ENCODE results near the gene PUS1.

PUS1 gene

DNA sequence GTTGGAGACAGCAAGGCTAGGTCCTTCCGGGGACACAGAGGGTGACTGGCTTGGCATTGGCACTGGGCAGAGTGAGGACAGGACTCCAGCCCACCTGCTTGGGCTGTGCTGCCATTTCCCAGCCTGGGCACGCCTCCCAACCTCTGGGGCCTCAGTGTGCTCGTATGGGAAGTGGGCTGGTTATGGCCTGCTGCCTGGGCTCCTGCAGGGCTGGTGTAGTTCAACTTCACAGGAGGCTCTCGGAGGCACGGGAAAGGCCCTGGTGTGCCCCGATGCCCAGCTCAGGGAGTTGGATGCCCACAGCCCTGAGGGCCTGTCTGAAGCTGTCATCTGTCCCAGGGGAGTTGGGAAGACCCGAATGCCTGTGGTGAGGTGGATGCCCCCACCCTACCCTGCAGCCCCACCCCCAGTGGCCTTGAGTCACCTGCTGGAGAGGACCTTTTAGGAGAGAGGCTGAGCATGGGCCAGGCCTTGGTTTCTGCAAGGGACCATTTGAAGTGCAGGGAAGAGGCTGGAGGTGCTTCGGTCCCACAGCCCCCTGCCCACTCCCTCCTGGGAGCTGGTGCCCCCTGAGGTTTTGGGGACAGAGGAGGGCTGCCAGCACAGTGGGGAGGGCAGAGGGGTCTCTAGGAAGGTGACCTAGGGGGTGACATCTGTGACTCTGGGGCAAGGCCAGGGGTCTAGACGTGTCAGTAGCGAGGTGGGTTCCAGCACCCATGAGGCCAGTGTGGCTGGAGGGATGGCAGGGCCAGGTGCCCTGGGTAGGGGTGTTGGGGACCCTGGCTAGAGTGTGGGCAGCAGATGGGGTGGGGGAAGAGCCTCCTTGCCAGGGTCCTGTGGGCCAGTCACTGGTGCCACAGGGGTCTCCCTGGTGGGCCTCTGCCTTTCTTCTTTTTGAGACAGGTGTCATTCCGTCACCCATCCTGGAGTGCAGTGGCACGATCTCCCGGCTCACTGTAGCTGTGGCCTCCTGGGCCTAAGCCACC is 25.5 kb upstream of the PUS1 start:
- no peak for DNase-seq

DNA sequence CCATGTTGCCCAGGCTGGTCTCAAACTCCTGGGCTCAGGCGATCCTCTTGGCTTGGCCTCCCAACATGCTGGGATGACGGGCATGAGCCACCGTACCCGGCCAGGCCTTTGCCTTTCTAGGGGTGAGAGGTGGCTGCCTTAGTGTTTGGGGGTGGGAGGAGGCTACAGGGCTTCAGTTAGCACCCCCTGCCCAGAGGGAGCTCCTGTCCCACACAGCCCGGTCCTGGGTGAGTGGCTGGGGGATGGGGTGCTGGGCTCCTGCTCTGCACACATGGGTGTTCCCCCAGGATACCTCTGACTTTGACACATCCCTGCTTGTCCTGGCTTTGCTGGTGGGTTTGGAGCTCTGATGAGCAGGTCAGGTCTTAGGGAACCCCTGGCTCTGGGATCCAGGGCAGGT is 24.7 kb upstream of the PUS1 start:
- DNase-seq, result no peak

DNA sequence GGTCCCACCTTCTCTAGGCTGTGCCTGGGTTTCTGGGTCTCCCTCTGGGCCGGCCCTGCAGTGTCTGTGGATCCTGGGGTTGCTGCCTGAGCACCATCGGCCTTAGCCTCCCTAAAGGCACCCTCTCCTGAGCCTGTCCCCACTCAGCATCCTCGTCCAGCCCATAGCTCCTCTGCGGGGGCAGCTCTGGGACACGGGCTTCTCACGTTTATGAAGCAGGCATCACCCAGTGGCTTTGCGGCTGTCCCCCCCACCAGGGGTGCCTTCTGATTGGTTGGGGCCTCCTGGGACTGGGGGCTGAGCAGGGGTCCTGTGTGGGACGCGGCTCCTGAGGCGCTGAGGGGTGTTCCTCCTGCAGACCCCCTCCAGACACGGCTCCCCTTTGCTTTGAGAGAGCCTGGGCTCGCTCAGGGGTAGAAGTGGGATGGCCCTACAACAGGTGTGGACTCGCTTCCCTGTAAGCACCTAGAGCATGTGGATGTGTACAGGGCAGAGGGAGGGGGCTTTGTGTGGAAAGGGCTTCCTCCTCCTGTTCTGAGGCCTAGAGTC is 23.9 kb upstream of the PUS1 start:
- DNase-seq, result no peak

DNA sequence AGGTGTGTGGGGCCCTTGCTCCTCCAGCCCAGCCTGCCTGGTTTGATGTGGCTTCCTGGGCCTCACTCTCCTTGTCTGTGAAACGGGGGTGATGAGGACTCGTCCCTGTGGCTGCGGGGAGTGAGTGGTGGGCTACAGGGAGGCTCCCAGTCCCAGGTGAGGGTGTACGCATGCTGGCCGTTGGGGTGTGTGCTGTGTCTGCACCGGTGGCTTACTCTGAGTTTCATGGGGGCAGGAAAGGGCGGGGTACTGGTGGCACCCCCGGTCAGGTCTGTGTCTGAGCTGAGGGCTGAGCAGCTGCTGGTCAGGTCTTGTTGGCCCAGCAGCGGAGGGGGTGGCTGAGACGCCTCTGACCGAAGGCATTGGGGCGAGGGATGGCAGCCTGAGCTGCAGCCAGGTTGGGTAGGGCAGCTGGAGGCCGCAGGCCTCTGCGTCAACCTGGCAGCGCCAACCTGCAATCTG is 23.4 kb upstream of the PUS1 start:
- no peak for DNase-seq

DNA sequence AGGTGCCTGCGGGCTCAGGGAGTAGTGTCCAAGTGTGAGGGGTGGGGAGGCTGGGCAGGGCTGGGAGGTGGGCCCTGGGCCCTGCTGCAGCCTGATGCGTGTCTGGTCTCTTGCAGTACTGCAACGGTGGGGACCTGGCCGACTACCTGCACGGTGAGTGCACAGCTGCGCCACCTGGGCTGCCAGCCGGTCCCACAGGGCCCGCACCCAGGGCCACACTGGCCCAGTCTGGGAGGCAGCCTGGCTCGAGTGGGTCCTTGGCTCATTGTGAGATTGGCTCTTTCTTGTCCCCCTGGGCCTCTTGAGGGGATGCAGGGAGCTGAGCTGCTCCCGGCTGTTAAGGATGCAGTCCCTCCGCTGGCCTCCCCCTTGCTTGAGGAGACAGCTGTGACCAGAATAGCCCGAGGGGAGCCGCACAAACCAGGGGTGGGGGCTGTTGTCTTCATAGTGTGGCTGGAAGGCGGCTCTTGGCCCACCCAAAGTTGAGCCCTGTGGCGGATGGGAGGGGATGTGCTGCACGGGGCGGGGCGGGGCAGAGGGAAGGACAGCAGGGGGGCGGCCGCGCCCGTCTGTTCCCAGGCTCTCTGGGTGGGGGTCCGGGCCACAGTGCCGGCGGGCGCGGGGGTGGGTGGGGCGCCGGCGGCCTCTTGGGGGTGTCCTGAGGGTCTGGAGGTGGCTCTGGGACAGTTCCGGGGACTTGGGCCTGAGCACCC is 21.5 kb upstream of the PUS1 start:
- no peak for DNase-seq

DNA sequence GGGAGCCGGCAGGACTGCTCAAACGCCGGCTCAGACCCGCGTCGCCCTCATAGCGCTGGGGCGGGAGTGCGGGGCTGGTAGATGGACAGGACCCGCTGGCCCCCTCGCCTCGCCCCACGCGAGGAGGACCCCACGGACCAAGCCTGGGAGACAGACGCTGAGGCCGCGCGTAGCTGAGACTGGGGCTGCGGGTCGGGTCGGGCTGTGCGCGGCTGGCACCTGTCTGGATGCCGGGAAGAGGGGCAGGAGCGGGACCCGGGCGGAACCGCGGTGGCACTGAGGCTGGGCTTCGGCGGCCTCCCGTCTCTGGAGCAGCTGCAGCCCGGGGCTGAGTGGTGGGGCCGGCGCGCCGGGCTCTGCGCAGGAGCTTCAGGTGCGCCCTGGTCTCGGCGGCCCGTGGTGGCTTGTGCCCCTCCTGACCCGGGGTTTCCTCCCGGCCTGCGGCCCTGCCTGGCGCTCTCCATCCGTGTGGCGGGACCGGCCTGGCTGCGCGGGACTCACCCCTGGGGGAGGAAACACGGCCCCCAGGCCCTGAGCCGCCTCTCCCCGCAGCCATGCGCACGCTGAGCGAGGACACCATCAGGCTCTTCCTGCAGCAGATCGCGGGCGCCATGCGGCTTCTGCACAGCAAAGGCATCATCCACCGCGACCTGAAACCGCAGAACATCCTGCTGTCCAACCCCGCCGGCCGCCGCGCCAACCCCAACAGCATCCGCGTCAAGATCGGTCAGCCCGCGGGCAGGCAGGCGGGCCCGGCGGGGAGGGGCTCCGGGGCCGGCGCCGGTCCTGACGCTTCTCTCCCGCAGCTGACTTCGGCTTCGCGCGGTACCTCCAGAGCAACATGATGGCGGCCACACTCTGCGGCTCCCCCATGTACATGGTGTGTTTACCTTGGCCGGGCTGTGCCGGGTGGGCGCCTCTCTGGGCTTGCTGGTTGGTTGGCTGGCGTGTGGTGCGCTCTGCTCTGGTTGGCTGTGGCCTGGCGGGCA is 20.7 kb upstream of the PUS1 start:
- DNase-seq, result no peak

DNA sequence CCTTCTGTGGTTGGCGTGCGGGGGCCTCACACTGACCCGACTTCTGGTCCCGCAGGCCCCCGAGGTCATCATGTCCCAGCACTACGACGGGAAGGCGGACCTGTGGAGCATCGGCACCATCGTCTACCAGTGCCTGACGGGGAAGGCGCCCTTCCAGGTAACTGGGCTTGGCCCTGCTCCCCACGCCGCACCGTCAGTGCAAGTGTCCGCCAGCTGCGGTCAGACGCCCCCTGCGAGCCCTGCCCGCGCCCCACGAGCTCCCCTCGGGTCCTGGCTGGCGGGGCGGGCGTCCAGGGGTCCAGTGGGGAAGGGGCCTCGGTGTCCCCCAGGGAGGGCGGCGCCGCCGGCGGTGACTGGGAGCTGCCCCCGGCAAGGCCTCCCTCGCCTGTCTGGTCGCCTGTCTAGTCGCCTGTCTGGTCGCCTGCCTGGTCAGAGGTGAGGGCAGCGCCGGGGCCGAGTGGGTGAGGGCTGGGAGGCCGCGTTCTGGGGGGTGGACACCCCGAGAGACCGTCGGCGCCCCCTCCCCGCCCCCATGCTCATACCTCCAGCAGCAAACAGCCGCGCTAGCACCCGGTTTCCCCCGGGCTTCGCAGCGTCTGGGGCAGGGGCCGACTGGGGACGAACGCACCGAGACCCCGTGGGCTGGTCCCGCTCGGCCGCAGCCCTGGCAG is 19.9 kb upstream of the PUS1 start:
- DNase-seq, result no peak

DNA sequence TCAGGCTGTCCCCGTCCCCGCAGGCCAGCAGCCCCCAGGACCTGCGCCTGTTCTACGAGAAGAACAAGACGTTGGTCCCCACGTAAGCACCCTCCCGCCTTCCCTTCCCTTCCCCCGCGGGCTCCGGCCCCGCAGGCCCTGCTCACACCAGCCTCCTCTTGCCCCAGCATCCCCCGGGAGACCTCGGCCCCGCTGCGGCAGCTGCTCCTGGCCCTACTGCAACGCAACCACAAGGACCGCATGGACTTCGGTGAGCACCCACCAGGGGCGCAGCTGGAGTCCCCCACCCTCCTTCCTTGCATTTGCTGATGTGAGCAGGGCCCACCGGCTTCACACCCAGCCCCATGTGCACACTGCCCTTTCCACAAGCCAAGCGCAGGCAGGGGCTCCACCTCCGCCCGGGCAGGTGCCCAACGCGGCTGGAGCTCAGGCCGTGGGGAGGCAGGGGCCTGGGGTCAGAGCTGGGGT is 19.3 kb upstream of the PUS1 start:
- DNase-seq, result no peak

DNA sequence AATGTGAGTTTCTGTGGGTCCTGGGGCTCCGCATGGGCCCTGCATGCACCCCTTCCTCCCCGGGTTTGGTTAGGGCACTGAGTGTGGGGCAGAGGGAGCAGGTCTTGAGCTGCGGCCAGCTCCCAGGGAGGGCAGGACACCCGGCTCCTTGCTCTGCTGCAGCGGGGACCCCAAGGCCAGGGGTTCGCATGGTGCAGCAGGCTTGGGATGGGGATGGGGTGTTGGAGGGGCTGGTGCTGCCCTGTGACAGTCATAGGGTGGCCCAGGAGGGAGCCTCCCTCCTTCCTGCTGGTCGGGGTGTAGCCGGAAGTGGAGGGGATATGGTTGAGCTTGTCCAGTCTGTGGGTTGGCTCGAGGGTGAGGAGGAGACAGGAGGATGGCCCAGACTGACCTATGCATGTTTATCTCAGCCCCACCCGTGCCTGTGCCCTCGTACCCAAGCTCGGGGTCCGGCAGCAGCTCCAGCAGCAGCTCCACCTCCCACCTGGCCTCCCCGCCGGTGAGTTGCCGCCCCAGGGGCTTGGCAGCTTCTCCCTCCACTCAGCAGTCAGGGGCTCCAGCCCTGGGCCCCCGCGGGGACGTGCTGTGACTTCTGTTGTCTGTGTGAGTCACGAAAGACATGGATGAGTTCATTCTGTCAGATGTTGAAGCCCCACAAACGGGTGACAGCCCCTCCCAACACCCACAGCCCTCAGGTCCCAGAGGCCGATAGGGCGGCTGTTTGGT is 18.6 kb upstream of the PUS1 start:
- no peak for DNase-seq

DNA sequence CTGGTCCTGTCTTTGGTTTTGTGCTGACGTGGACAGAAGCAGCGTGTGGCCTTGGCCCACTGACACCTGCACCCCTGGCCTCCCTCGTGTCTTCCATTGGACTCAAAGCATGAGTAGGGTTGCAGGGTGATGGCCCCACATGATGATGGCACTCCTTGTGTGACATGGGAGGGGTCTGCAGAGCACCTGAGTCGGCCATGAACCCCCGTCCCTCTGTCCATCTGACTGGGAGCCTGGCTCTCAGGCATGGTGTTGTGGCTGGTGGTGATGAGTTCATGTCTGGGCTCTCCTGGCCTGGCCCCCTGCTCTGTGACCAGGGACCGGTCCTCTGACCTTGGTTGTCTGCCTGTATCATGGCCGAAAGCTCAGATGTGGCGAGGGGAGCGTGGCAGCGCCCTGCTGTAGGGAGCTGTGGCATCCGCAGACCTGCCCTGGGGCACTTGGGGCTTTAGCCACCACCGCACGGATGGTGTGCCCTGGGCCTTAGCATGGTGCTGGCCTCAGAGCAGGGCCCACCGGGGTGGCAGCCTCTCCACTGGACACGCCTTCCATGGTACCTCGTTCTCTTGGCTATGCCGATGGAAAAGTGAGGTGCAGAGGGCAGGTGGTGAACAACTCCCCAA is 17.9 kb upstream of the PUS1 start:
- DNase-seq, result no peak

DNA sequence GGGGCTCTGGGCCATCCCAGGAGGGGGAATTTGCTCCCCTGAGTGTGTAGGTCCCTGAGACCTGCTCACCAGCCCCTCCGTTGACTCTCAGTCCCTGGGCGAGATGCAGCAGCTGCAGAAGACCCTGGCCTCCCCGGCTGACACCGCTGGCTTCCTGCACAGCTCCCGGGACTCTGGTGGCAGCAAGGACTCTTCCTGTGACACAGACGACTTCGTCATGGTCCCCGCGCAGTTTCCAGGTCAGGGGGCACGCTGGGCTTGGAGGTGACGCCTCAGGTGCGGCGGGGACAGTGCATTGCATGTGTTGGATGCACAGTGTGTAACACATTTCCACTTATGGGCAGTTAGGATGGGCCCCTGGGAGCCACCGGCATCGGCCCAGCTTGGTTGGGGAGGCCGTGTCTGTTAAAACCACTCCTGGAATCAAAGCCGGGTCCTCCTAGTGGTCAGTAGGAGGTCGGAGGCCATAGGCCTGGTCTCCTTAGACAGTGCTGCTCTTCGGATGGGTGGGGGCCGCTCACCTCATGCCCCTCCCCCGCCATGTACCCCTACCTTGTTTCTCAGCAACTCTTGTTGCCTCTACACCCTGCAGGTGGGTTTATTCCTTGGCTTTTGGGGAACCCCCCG is 17.1 kb upstream of the PUS1 start:
- DNase-seq, result no peak

DNA sequence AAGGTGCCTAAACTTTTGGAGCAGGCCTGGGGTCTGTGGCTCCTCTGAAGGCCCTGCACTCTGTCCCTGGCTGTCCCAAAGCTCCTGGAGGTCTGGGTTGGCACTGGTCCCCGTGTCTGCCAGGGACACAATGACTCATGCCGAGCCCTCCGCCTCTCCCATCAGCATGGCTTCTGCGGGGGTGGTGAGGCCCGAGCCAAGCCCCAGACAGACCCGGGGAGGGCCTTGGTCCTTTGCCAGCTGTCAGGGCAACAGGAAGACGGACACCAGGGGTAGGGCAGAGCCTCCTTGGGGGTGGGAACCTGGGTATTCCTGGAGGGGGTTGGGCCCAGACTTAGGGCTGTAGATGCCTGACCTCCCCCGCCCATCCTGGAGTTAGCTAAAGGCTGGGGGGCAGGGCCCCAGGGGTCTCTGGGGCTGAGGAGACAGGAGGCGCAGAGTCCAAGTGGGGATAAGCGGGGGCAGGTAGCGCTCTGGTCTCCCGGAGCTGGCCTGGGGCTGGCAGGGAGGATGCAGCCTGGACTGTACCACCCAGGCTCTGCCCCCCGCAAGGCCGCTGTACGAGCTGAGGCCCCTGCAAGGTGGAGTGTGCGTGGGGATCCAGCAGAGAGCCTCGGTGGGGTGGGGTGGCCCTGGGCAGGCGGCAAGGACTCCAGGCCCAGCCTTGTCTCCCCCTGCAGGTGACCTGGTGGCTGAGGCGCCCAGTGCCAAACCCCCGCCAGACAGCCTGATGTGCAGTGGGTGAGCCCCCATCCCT is 16.4 kb upstream of the PUS1 start:
- peak; percentile 12 for DNase-seq

DNA sequence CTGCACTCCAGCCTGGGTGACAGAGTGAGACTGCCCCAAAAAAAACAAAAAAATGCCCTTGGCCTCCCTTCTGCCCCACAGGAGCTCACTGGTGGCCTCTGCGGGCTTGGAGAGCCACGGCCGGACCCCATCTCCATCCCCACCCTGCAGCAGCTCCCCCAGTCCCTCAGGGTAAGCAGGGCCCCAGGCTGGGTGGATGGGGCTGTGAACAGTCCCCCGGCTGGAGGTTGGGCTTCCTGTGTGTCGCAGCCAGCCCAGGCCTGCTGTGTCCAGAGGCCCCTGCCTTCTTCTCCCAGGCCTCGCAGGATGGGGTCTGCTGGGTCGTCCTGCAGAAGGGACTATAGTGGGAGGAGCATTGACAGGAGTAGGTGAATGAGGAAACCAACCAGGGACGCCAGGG is 15.4 kb upstream of the PUS1 start:
- DNase-seq, result no peak

DNA sequence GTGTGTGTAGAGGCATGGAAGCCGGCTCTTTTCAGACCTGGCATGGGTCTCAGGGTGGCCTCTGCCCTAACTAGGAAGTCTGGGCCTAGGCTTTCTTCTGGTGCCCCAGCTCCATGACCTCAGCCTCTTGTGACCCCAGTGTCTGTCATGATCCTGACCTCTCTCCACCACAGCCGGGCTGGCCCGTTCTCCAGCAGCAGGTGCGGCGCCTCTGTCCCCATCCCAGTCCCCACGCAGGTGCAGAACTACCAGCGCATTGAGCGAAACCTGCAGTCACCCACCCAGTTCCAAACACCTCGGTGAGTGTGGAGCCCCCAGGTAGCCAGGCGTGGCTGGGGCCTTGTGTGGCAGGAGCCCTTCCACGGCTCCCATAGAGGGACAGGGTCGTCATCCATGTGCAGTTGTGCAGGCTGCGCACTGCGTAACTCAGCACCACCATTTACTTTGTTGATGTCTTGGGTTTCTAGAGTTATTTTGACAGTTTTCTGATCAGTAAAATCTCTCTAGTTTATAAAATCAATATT is 14.8 kb upstream of the PUS1 start:
- DNase-seq, result no peak

DNA sequence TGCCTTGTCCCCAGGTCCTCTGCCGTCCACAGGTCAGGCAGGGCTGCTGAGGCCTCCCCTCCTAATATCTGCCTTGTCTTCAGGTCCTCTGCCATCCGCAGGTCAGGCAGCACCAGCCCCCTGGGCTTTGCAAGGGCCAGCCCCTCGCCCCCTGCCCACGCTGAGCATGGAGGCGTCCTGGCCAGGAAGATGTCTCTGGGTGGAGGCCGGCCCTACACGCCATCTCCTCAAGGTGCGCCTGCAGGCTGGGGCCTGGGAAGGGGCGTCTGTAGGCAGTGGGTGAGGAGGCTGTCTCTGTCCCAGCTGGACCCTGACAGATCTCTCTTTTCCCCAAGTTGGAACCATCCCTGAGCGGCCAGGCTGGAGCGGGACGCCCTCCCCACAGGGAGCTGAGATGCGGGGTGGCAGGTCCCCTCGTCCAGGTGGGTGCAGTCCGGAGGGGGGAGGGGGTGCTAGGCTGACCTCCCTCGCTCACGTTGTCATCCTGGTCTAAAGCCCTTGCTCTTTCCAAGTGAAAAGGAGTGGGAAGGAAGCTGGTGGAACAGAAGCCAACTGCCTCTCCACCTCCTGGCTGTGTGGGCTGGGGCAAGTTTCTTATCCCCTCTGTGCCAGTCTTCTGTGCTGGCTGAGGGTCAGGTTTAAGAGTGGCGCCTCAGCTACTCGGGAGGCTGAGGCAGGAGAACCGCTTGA is 13.9 kb upstream of the PUS1 start:
- no peak for DNase-seq

DNA sequence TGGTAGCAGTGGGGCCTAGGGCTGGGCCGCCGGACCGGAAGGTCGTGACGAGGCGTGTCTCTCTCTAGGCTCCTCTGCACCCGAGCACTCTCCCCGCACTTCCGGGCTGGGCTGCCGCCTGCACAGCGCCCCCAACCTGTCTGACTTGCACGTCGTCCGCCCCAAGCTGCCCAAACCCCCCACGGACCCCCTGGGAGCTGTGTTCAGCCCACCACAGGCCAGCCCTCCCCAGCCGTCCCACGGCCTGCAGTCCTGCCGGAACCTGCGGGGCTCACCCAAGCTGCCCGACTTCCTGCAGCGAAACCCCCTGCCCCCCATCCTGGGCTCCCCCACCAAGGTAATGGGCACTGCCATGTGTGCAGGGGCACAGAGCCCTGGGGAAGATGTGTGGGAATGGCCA is 13.3 kb upstream of the PUS1 start:
- no peak for DNase-seq

DNA sequence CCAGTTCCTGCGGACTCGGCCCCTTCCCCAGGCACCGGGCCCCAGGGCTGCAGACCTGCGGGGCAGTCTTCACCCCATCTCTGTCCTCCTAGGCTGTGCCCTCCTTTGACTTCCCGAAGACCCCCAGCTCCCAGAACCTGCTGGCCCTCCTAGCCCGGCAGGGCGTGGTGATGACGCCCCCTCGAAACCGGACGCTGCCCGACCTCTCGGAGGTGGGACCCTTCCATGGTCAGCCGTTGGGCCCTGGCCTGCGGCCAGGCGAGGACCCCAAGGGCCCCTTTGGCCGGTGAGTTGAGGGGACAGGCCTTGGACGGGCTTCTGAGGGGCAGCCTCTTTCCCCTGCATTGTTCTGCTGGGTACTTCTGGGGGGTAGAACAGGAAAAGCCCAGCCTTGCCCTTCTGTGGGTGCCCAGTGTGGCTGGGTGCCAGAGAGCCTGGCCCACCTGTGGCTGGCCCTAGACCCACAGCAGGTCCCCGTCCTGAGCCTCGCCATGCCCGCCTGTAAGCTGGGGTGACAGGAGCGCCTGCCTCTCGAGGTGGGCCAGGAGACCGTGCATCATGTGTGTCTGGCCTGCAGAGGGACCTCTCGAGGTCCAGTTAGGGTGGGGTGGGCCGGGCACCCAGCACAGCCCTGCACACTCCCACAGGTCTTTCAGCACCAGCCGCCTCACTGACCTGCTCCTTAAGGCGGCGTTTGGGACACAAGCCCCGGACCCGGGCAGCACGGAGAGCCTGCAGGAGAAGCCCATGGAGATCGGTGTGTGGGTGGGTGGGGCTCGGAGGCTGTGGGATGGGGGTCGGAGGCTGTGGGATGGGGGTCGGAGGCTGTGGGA is 12.6 kb upstream of the PUS1 start:
- no peak for DNase-seq

All from OCI-M1 (cell line).